HAP-1 (cell line): ENCODE data around the gene WNT9A.
A peak's percentile ranks its signal among the peaks of the same experiment; 100 is the strongest.

Experiments used
- DNase-seq, 2 experiments: peaks; one replicate each; pipeline ENCODE4 v3.0.0-alpha.2; 2016 to 2020; ENCODE audit warnings: low spot score in 2 of 2
- H3K27me3 ChIP-seq: fragments of 250-450 bp; sonication (Bioruptor Pico); 2 replicates; pipeline ENCODE4 v1.5.1; 2020; ENCODE audit warnings: low read depth, mild to moderate bottlenecking, moderate library complexity
- H3K36me3 ChIP-seq: fragments of 250-450 bp; sonication (Bioruptor Pico); replicated peaks from 2 replicates; pipeline ENCODE4 v1.5.1; 2020; ENCODE audit warnings: mild to moderate bottlenecking
- H3K4me1 ChIP-seq: fragments of 250-450 bp; sonication (Bioruptor Pico); 2 replicates; pipeline ENCODE4 v1.5.1; 2020; ENCODE audit warnings: mild to moderate bottlenecking
- H3K4me3 ChIP-seq: fragments of 250-450 bp; sonication (Bioruptor Pico); 2 replicates; pipeline ENCODE4 v1.5.1; 2020; ENCODE audit warnings: mild to moderate bottlenecking, moderate library complexity
- H3K9me3 ChIP-seq: fragments of 250-450 bp; sonication (Bioruptor Pico); 2 replicates; pipeline ENCODE4 v1.5.1; 2020; ENCODE audit warnings: mild to moderate bottlenecking, moderate library complexity
- in situ Hi-C: fragments of 300-500 bp; cut with MboI; formaldehyde crosslinking; loops from 3 replicates; pipeline ENCODE4 v1.14.3; 2020; ENCODE audit warnings: low sequenced_read_pairs, inconsistent platforms, mixed read lengths

WNT9A gene

GRCh38 chr1:227908359-227908758 lies 39.4 kb downstream of the WNT9A start:
- in situ Hi-C loops: no loop called here
- no peaks in the 10 kb centered on the region for H3K4me1 ChIP-seq
- no peak overlapping the region for H3K4me3 ChIP-seq
- no peaks in the 10 kb centered on the region for H3K36me3 ChIP-seq
- DNase-seq: no peak
- no peaks in the 10 kb centered on the region for H3K9me3 ChIP-seq
- no peaks in the 10 kb centered on the region for H3K27me3 ChIP-seq

GRCh38 chr1:227907439-227908015 lies 40.2 kb downstream of the WNT9A start:
- H3K4me1 ChIP-seq: no peaks in the 10 kb centered on the region
- no peaks in the 10 kb centered on the region for H3K36me3 ChIP-seq
- in situ Hi-C loops: no loop called here
- no peaks in the 10 kb centered on the region for H3K27me3 ChIP-seq
- no peaks in the 10 kb centered on the region for H3K9me3 ChIP-seq
- no peak overlapping the region for H3K4me3 ChIP-seq
- DNase-seq: no peak

GRCh38 chr1:227906550-227907071 lies 41.1 kb downstream of the WNT9A start:
- no peaks in the 10 kb centered on the region for H3K27me3 ChIP-seq
- in situ Hi-C loops: no loop called here
- no peaks in the 10 kb centered on the region for H3K4me1 ChIP-seq
- no peak overlapping the region for H3K4me3 ChIP-seq
- DNase-seq: no peak
- no peaks in the 10 kb centered on the region for H3K36me3 ChIP-seq
- H3K9me3 ChIP-seq: no peaks in the 10 kb centered on the region

- Histone ChIP-seq H3K4me3 (no peak overlapping the region), H3K9me3 (no peaks in the 10 kb centered on the region), H3K36me3 (no peaks in the 10 kb centered on the region), H3K27me3 (no peaks in the 10 kb centered on the region), H3K4me1 (no peaks in the 10 kb centered on the region)
- DNase-seq: no peak
- in situ Hi-C loops: no loop called here
Observed at GRCh38 chr1:227905573-227906487, 41.9 kb downstream of the WNT9A start.

GRCh38 chr1:227904541-227905335 lies 43.0 kb downstream of the WNT9A start:
- Histone ChIP-seq H3K36me3 (no peaks in the 10 kb centered on the region), H3K4me3 (no peak overlapping the region), H3K9me3 (no peaks in the 10 kb centered on the region), H3K27me3 (no peaks in the 10 kb centered on the region), H3K4me1 (no peaks in the 10 kb centered on the region)
- in situ Hi-C loops: no loop called here
- no peak for DNase-seq

GRCh38 chr1:227903614-227904501 lies 43.9 kb downstream of the WNT9A start:
- in situ Hi-C loops: no loop called here
- no peak for DNase-seq
- no peaks in the 10 kb centered on the region for H3K4me1 ChIP-seq

GRCh38 chr1:227903061-227903521 lies 44.6 kb downstream of the WNT9A start:
- H3K9me3 ChIP-seq: no peaks in the 10 kb centered on the region
- DNase-seq: no peak
- H3K4me3 ChIP-seq: no peak overlapping the region
- H3K4me1 ChIP-seq: no peaks in the 10 kb centered on the region
- in situ Hi-C loops: no loop called here
- no peaks in the 10 kb centered on the region for H3K36me3 ChIP-seq
- no peaks in the 10 kb centered on the region for H3K27me3 ChIP-seq

More at GRCh38 chr1:227903614-227904501, 43.9 kb downstream of the WNT9A start:
- Histone ChIP-seq H3K27me3 (no peaks in the 10 kb centered on the region), H3K36me3 (no peaks in the 10 kb centered on the region), H3K9me3 (no peaks in the 10 kb centered on the region), H3K4me3 (no peak overlapping the region)

GRCh38 chr1:227902641-227902990 lies 45.1 kb downstream of the WNT9A start:
- Histone ChIP-seq H3K9me3 (no peaks in the 10 kb centered on the region), H3K4me1 (no peaks in the 10 kb centered on the region), H3K27me3 (no peaks in the 10 kb centered on the region), H3K4me3 (no peak overlapping the region), H3K36me3 (no peaks in the 10 kb centered on the region)
- DNase-seq: no peak
- in situ Hi-C loops: no loop called here

- Histone ChIP-seq H3K36me3 (no peaks in the 10 kb centered on the region), H3K9me3 (no peaks in the 10 kb centered on the region), H3K27me3 (no peaks in the 10 kb centered on the region), H3K4me3 (no peak overlapping the region), H3K4me1 (no peaks in the 10 kb centered on the region)
- in situ Hi-C loops: no loop called here
- DNase-seq: peak in 1 of 2 experiments; percentile 26
Observed at GRCh38 chr1:227901906-227902640, 45.7 kb downstream of the WNT9A start.

GRCh38 chr1:227901239-227901905 lies 46.4 kb downstream of the WNT9A start:
- no peaks in the 10 kb centered on the region for H3K36me3 ChIP-seq
- in situ Hi-C loops: no loop called here
- H3K9me3 ChIP-seq: no peaks in the 10 kb centered on the region
- H3K4me3 ChIP-seq: no peak overlapping the region
- DNase-seq: no peak
- no peaks in the 10 kb centered on the region for H3K4me1 ChIP-seq
- no peaks in the 10 kb centered on the region for H3K27me3 ChIP-seq

GRCh38 chr1:227900571-227901051 lies 47.1 kb downstream of the WNT9A start:
- no peak overlapping the region for H3K4me3 ChIP-seq
- H3K27me3 ChIP-seq: no peaks in the 10 kb centered on the region
- H3K36me3 ChIP-seq: no peaks in the 10 kb centered on the region
- no peaks in the 10 kb centered on the region for H3K4me1 ChIP-seq
- DNase-seq: no peak
- in situ Hi-C loops: no loop called here
- no peaks in the 10 kb centered on the region for H3K9me3 ChIP-seq

GRCh38 chr1:227899820-227900449 lies 47.8 kb downstream of the WNT9A start:
- no peaks in the 10 kb centered on the region for H3K27me3 ChIP-seq
- no peak overlapping the region for H3K4me3 ChIP-seq
- no peaks in the 10 kb centered on the region for H3K9me3 ChIP-seq
- no peaks in the 10 kb centered on the region for H3K36me3 ChIP-seq
- in situ Hi-C loops: no loop called here
- DNase-seq: no peak
- H3K4me1 ChIP-seq: no peaks in the 10 kb centered on the region
